GM12874 (cell line): ENCODE measurements around the gene PDE6A.

Source experiments
- TF ChIP-seq, protein P1 (sequence below): IDR thresholded peaks from 2 replicates; pipeline ENCODE4 v1.5.1; 2011; ENCODE audit warnings: low read depth, mild to moderate bottlenecking, control low read depth, low read length, moderate library complexity; ENCODE audit not compliant: insufficient read depth

PDE6A gene

DNA sequence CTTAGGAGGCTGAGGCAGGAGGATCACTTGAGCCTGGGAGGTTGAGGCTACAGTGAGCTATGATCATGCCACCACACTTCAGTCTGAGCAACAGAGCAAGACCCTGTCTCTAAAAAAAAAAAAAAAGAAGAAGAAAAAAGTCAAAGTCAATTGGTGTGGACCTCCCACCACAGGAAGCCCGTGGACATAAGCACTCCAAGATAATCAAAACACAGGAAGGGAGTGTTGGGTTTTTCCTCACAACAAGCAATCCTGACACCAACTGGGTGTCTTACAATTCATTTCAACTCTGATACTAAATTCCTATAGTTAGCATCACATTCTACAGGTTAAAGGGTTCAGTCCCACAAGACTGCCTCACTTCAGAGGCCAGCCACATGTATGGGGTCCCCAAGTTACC lies 70.7 kb downstream of the PDE6A start:
- TF ChIP-seq, protein P1, sequence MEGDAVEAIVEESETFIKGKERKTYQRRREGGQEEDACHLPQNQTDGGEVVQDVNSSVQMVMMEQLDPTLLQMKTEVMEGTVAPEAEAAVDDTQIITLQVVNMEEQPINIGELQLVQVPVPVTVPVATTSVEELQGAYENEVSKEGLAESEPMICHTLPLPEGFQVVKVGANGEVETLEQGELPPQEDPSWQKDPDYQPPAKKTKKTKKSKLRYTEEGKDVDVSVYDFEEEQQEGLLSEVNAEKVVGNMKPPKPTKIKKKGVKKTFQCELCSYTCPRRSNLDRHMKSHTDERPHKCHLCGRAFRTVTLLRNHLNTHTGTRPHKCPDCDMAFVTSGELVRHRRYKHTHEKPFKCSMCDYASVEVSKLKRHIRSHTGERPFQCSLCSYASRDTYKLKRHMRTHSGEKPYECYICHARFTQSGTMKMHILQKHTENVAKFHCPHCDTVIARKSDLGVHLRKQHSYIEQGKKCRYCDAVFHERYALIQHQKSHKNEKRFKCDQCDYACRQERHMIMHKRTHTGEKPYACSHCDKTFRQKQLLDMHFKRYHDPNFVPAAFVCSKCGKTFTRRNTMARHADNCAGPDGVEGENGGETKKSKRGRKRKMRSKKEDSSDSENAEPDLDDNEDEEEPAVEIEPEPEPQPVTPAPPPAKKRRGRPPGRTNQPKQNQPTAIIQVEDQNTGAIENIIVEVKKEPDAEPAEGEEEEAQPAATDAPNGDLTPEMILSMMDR: no peak

DNA sequence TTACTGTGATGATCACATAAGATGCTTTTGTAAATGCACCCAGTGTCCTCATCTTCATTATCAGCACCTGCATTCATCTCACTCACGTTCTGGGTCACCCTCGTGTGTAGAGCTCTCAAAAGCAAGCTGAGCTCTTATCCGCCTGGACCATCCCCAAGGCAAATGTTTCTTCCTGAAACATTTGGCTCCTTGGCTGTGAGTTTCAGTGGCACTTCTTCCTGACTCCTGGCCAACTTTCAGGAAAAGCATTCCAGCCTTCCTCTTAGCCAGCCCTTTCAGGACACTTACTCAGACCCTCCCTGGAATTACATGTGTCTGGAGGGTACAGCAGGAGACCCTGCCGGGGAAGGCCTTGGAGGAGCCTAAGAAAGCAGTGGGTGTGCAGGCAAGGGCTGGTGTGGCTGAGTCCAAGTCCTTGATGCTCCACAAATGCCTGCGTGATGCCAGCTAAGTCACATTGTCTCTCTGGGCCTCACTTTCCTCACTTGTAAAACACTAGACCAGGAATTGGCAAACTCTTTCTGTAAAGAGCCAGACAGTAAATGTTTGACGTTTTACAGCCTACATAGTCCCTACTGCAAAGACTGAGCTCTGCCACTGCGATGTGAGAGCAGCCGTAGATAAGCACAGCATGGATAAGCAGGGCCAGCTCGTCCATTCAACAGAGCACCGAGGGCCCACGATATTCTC lies 72.1 kb downstream of the PDE6A start:
- TF ChIP-seq, protein P1: no peak

DNA sequence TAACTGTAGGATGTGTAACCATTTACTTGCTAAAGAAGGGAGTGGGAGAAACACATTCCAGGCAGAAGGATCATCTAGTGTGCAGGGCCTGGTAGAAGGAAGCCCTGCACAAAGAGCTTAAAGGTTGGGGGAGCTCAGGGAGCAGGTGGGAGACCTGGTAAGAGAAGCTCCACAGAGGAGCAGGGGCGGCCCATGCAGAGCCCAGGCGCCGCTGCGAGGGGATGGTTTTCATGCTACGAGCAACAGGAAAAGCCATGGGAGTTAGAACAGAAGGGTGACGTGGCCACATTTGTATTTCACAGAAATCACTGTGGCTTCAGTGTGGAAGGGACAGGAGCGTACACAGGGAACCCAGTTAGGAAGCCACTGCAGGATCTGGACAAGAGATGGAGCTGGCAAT lies 73.1 kb downstream of the PDE6A start:
- TF ChIP-seq, protein P1: no peak

DNA sequence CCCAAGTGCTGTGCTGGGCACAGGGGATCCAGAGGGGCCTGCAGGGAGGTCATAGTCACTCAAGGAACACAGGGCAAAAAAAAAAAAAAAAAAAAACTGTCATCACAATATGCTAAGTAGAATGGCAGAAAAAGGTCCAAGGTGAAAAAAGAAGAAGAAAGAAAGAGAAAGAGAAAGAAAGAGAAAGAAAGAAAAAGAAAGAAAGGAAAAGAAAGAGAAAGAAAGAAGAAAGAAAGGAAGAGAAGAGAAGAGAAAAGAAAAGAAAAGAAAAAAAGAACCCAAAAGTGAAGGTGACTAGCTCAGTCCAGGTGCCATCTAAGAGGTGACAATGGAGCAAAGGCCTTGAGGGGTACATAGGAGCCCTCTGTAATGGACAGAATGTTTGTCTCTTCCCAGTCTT lies 73.9 kb downstream of the PDE6A start:
- TF ChIP-seq, protein P1: no peak

DNA sequence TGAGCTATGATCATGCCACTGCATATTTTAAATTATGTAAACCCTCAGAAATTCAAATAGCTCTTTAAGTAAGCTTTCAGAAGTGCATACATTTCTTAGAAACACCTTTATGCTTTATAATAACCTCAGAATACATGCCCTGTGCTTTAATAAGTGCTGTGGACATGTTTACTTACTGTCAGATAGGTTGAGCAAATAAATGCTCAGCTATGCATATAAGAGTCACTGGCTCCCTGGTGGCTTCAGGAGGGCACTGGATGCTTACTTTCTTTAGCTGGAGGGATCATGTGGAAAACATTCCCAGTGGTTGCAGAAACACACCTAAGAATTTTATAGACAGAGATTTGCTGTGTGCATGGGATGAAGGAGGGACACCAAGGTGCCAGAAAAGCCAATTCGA lies 74.4 kb downstream of the PDE6A start:
- TF ChIP-seq, protein P1: no peak

DNA sequence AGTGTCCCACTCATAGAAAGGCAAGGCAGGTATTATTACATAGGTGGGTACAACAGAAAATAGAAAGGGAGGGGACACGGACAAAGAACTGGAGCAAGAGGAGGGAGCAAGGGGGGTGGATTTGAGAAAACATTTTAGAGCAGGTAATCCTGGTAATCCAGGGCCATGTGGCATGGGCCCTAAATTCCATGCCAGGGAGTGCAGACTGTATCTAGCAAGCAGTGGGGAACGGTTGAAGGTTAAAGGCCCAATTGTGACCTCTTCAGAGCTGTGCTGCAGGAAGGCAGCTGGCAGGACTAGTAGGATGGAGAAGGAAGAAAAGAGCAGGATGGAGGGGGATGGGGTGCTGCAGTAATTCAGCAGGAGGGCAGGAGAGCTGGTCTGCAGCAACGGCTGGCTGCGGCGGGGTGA lies 75.2 kb downstream of the PDE6A start:
- TF ChIP-seq, protein P1: no peak

DNA sequence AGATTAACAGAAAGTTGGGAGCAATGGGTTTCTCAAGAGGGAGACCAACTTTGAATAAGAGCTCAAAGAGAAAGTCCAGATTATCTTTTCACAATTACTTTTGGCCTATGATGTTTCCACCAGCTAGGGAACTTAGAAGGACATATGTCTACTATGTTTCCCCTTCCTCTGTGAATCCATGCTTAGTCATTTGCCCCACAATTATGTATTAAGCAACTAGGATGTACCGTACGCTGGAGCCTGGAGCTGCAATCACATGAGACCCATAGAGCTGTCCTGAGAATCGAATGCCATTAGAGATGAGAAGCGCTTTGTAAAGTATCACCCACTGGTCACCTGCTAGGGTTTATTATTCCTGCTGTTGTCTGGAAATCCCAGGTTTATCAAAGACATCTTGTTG lies 78.8 kb downstream of the PDE6A start:
- TF ChIP-seq, protein P1: no peak

DNA sequence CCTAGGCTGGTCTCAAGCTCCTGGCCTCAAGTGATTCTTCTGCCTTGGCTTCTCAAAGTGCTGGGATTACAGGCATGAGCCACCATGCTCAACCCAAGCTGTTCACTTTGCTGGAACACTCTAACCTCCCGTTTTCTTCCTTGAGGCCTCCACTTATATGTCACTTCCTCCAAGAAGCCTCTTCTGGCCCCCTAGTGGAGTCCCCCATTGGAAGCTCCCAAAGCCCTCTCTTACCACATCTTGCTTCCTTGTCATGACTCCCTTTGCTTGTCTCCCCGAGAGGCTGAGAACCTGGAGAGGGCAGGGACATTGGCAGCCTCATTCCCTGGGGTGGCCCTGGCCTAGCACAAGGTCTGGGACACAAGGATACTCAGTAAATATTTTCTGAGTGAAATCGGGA lies 80.8 kb downstream of the PDE6A start:
- TF ChIP-seq, protein P1: no peak
